OCI-LY7 (cell line): ENCODE results near the gene SYNPO2.

Experiments used
- CTCF ChIP-seq: fragments of 200-600 bp; sonication (generic); conservative IDR thresholded peaks from 2 replicates; pipeline ENCODE4 v1.5.1; 2014; ENCODE audit warnings: mild to moderate bottlenecking, antibody characterized with exemption, low read length, moderate library complexity, mixed read lengths
- EZH2phosphoT487 ChIP-seq: fragments of 200-600 bp; sonication (generic); IDR thresholded peaks from 2 replicates; pipeline ENCODE4 v1.6.1; 2018; ENCODE audit warnings: low read depth, borderline replicate concordance, mild to moderate bottlenecking, mixed run types, antibody characterized with exemption, low read length, moderate library complexity, mixed read lengths

GRCh38 chr4:118911238-118911703, 22.6 kb downstream of the SYNPO2 start:
- TF ChIP-seq CTCF (no peak), EZH2phosphoT487 (no peak)
